ENCODE results near the gene C6.

GRCh38 chr5:41203033-41203432 lies 10.3 kb downstream of the C6 start:
- no peak for TF ChIP-seq ATF2 (IDR thresholded peaks at IDR 0.05; ENCODE audit: low read length)
- no peak for TF ChIP-seq CTCF (IDR thresholded peaks at IDR 0.05 in 2 of 3, conservative IDR thresholded peaks at IDR 0.05 in 1 of 3; ENCODE audit: control insufficient read depth in 2 of 3, extremely low read depth in 1 of 3, insufficient read depth in 1 of 3, low read depth in 3 of 3, low read length in 3 of 3)
- TF ChIP-seq HCFC1 (IDR thresholded peaks at IDR 0.05; ENCODE audit: low read length), result no peak
- no peak for TF ChIP-seq ZNF274 (IDR thresholded peaks at IDR 0.05; ENCODE audit: insufficient read depth, insufficient read length)
- no peak for TF ChIP-seq IRF3 (IDR thresholded peaks at IDR 0.05)
- TF ChIP-seq EZH2 (IDR thresholded peaks at IDR 0.05; ENCODE audit: borderline replicate concordance, control insufficient read depth, low read depth, low read length), result no peak
- TF ChIP-seq NFIC (IDR thresholded peaks at IDR 0.05; ENCODE audit: low read depth, low read length), result no peak
- TF ChIP-seq ATF3 (IDR thresholded peaks at IDR 0.05; ENCODE audit: borderline replicate concordance, extremely low read depth, low read depth, low read length), result no peak
- TF ChIP-seq KDM1A (IDR thresholded peaks at IDR 0.05; ENCODE audit: borderline replicate concordance), result no peak
- no peak for TF ChIP-seq USF2 (IDR thresholded peaks at IDR 0.05; ENCODE audit: borderline replicate concordance, low read depth, low read length)
- no peak for TF ChIP-seq NR2C2 (IDR thresholded peaks at IDR 0.05; ENCODE audit: borderline replicate concordance, control insufficient read depth, insufficient read length, low read depth)
- no peak for TF ChIP-seq POLR2AphosphoS5 (IDR thresholded peaks at IDR 0.05; ENCODE audit: low read length)
- TF ChIP-seq MXI1 (IDR thresholded peaks at IDR 0.05; ENCODE audit: low read depth, low read length), result no peak
